SK-N-MC (cell line): ENCODE measurements around the gene PPARGC1A.

Source experiments
- DNase-seq: peaks from one replicate; pipeline ENCODE4 v3.0.0-alpha.2; 2011; ENCODE audit warnings: low read depth, low spot score
- H3K27ac ChIP-seq: fragments of 200-600 bp; sonication (generic); 2 replicates; pipeline ENCODE4 v1.5.1; 2016; ENCODE audit warnings: mixed run types
- H3K36me3 ChIP-seq: fragments of 200-600 bp; sonication (generic); 2 replicates; pipeline ENCODE4 v1.6.1; 2017; ENCODE audit warnings: antibody characterized with exemption, low read length, mixed read lengths; ENCODE audit not compliant: insufficient read depth
- H3K4me3 ChIP-seq: fragments of 200-600 bp; sonication (generic); 2 replicates; pipeline ENCODE4 v1.5.1; 2016
- H3K9ac ChIP-seq: fragments of 200-600 bp; sonication (generic); 2 replicates; pipeline ENCODE4 v1.8.0; 2017; ENCODE audit warnings: mixed run types, mixed read lengths; ENCODE audit not compliant: insufficient read length
- H3K9me3 ChIP-seq: fragments of 200-600 bp; sonication (generic); 2 replicates; pipeline ENCODE4 v1.6.1; 2017; ENCODE audit warnings: low read depth, mild to moderate bottlenecking, antibody characterized with exemption, low read length, moderate library complexity, mixed read lengths
- EZH2 ChIP-seq: fragments of 200-600 bp; sonication (generic); IDR thresholded peaks from one replicate; pipeline ENCODE4 v1.6.1; 2017; ENCODE audit warnings: antibody characterized with exemption
- FOXP2 ChIP-seq: optimal IDR thresholded peaks from 2 replicates; pipeline ENCODE3; 2011; ENCODE audit warnings: mild to moderate bottlenecking, moderate library complexity; ENCODE audit not compliant: insufficient read depth; ENCODE audit errors: extremely low read length, control extremely low read depth
- POLR2AphosphoS5 ChIP-seq: IDR thresholded peaks from 2 replicates; pipeline ENCODE4 v1.6.1; 2012; ENCODE audit warnings: mild to moderate bottlenecking, low read depth, low read length, borderline replicate concordance

The PPARGC1A gene

GRCh38 chr4:23844961-23845360, 44.9 kb downstream of the PPARGC1A start:
- Histone ChIP-seq H3K36me3 (no peaks in the 10 kb centered on the region), H3K4me3 (no peak overlapping the region), H3K9ac (no peak overlapping the region), H3K27ac (no peak overlapping the region), H3K9me3 (no peaks in the 10 kb centered on the region)
- TF ChIP-seq EZH2 (no peak), FOXP2 (no peak), POLR2AphosphoS5 (no peak)
- DNase-seq = no peak

- TF ChIP-seq POLR2AphosphoS5 (no peak), FOXP2 (no peak), EZH2 (no peak)
- Histone ChIP-seq H3K9ac (no peak overlapping the region), H3K27ac (no peak overlapping the region), H3K4me3 (no peak overlapping the region), H3K9me3 (no peaks in the 10 kb centered on the region), H3K36me3 (no peaks in the 10 kb centered on the region)
- DNase-seq = no peak
Observed at GRCh38 chr4:23839279-23839678, 50.6 kb downstream of the PPARGC1A start.

- Histone ChIP-seq H3K9ac (no peak overlapping the region), H3K9me3 (no peaks in the 10 kb centered on the region), H3K27ac (no peak overlapping the region), H3K36me3 (no peaks in the 10 kb centered on the region), H3K4me3 (no peak overlapping the region)
- TF ChIP-seq POLR2AphosphoS5 (no peak), FOXP2 (no peak), EZH2 (no peak)
- no peak for DNase-seq
Observed at GRCh38 chr4:23838607-23839006, 51.2 kb downstream of the PPARGC1A start.

- Histone ChIP-seq H3K36me3 (no peaks in the 10 kb centered on the region), H3K9ac (no peak overlapping the region), H3K4me3 (no peak overlapping the region), H3K9me3 (no peaks in the 10 kb centered on the region), H3K27ac (no peak overlapping the region)
- TF ChIP-seq EZH2 (no peak), POLR2AphosphoS5 (no peak), FOXP2 (no peak)
- no peak for DNase-seq
Observed at GRCh38 chr4:23838131-23838530, 51.7 kb downstream of the PPARGC1A start.

GRCh38 chr4:23837371-23837770, 52.5 kb downstream of the PPARGC1A start:
- Histone ChIP-seq H3K27ac (no peak overlapping the region), H3K9ac (no peak overlapping the region), H3K36me3 (no peaks in the 10 kb centered on the region), H3K4me3 (no peak overlapping the region), H3K9me3 (no peaks in the 10 kb centered on the region)
- no peak for DNase-seq
- TF ChIP-seq POLR2AphosphoS5 (no peak), EZH2 (no peak), FOXP2 (no peak)

- H3K9me3 ChIP-seq = no peaks in the 10 kb centered on the region
- H3K36me3 ChIP-seq = no peaks in the 10 kb centered on the region
- no peak overlapping the region for H3K27ac ChIP-seq
- H3K4me3 ChIP-seq = no peak overlapping the region
- TF ChIP-seq FOXP2 = no peak
- no peak for TF ChIP-seq EZH2
- TF ChIP-seq POLR2AphosphoS5 = no peak
- no peak for DNase-seq
- H3K9ac ChIP-seq = no peak overlapping the region
Observed at GRCh38 chr4:23835774-23836478, 53.9 kb downstream of the PPARGC1A start.

GRCh38 chr4:23828779-23829178, 61.1 kb downstream of the PPARGC1A start:
- TF ChIP-seq FOXP2 = no peak
- TF ChIP-seq POLR2AphosphoS5 = no peak
- TF ChIP-seq EZH2 = no peak
- no peak overlapping the region for H3K9ac ChIP-seq

GRCh38 chr4:23828020-23828715, 61.7 kb downstream of the PPARGC1A start:
- DNase-seq = no peak
- TF ChIP-seq POLR2AphosphoS5 = no peak
- no peak for TF ChIP-seq EZH2
- TF ChIP-seq FOXP2 = no peak
- H3K36me3 ChIP-seq = no peaks in the 10 kb centered on the region
- no peak overlapping the region for H3K4me3 ChIP-seq
- H3K9me3 ChIP-seq = no peaks in the 10 kb centered on the region
- no peak overlapping the region for H3K9ac ChIP-seq
- no peak overlapping the region for H3K27ac ChIP-seq

More at GRCh38 chr4:23828779-23829178, 61.1 kb downstream of the PPARGC1A start:
- Histone ChIP-seq H3K4me3 (no peak overlapping the region), H3K36me3 (no peaks in the 10 kb centered on the region), H3K27ac (no peak overlapping the region), H3K9me3 (no peaks in the 10 kb centered on the region)
- no peak for DNase-seq

- no peak for DNase-seq
Observed at GRCh38 chr4:23822181-23822580, 67.7 kb downstream of the PPARGC1A start.

More at GRCh38 chr4:23822181-23822580, 67.7 kb downstream of the PPARGC1A start:
- Histone ChIP-seq H3K9me3 (no peaks in the 10 kb centered on the region), H3K4me3 (no peak overlapping the region), H3K9ac (no peak overlapping the region), H3K36me3 (no peaks in the 10 kb centered on the region), H3K27ac (no peak overlapping the region)
- TF ChIP-seq FOXP2 = no peak
- no peak for TF ChIP-seq POLR2AphosphoS5
- no peak for TF ChIP-seq EZH2
